Keratinocyte (primary cell): ENCODE data around the gene UGCG. TPM values are rescaled to one million over a fixed set of nuclear protein-coding genes. Genes with fewer than 3 reads are reported as not detected.

ENCODE experiments used
- DNase-seq: peaks from one replicate; pipeline ENCODE4 v3.0.0-alpha.2; 2011; ENCODE audit warnings: low read depth, missing footprints, low spot score
- FAIRE-seq: peaks from 2 replicates; lab custom pipeline; 2011; peaks lifted over from hg19 to GRCh38; lab: Jason Lieb, UNC
- H2AFZ ChIP-seq: 2 replicates; pipeline ENCODE4 v1.6.0; 2012; ENCODE audit warnings: low read length, control low read depth, inconsistent platforms; ENCODE audit not compliant: control insufficient read depth
- H3K27ac ChIP-seq: 2 replicates; pipeline ENCODE4 v1.5.1; 2011; ENCODE audit warnings: low read length; ENCODE audit not compliant: control insufficient read depth, insufficient read depth
- H3K27me3 ChIP-seq: 3 replicates; pipeline ENCODE4 v1.6.0; 2011; ENCODE audit warnings: low read length; ENCODE audit not compliant: control insufficient read depth, insufficient read depth; ENCODE audit errors: extremely low read depth
- H3K36me3 ChIP-seq, 2 experiments: 2 replicates in 1 of 2; 3 replicates in 1 of 2; pipeline ENCODE4 v1.5.1; 2011; ENCODE audit warnings: low read length in 2 of 2, mild to moderate bottlenecking in 1 of 2; ENCODE audit not compliant: control insufficient read depth in 2 of 2, insufficient read depth in 2 of 2; ENCODE audit errors: extremely low read depth in 1 of 2
- H3K4me1 ChIP-seq: 3 replicates; pipeline ENCODE4 v1.5.1; 2011; ENCODE audit warnings: low read length; ENCODE audit not compliant: control insufficient read depth, insufficient read depth; ENCODE audit errors: extremely low read depth
- H3K4me2 ChIP-seq: 3 replicates; pipeline ENCODE4 v1.6.0; 2011; ENCODE audit warnings: low read depth, low read length; ENCODE audit not compliant: control insufficient read depth, insufficient read depth; ENCODE audit errors: extremely low read depth
- H3K4me3 ChIP-seq, 3 experiments: fragments of 200-600 bp in 1 of 3; sonication (generic) in 1 of 3; 2 replicates in 2 of 3; 3 replicates in 1 of 3; pipeline ENCODE4 v1.5.1; 2011 to 2016; ENCODE audit warnings: low read length in 3 of 3, mild to moderate bottlenecking in 3 of 3, control low read depth in 2 of 3, inconsistent platforms in 1 of 3, low read depth in 1 of 3, mixed read lengths in 1 of 3, mixed run types in 1 of 3, moderate library complexity in 1 of 3; ENCODE audit not compliant: control insufficient read depth in 2 of 3, insufficient read depth in 2 of 3; ENCODE audit errors: extremely low read depth in 1 of 3
- H3K79me2 ChIP-seq: 2 replicates; pipeline ENCODE4 v1.6.0; 2012; ENCODE audit warnings: low read length; ENCODE audit not compliant: control insufficient read depth, insufficient read depth
- H3K9ac ChIP-seq: 3 replicates; pipeline ENCODE4 v1.6.0; 2011; ENCODE audit warnings: low read length; ENCODE audit not compliant: control insufficient read depth, insufficient read depth; ENCODE audit errors: extremely low read depth
- H3K9me1 ChIP-seq: 3 replicates; pipeline ENCODE4 v1.6.0; 2011; ENCODE audit warnings: low read length; ENCODE audit not compliant: control insufficient read depth, insufficient read depth; ENCODE audit errors: extremely low read depth
- H3K9me3 ChIP-seq: 2 replicates; pipeline ENCODE4 v1.5.1; 2012; ENCODE audit warnings: low read depth, low read length; ENCODE audit not compliant: control insufficient read depth
- H4K20me1 ChIP-seq: 3 replicates; pipeline ENCODE4 v1.6.0; 2011; ENCODE audit warnings: low read length; ENCODE audit not compliant: control insufficient read depth, insufficient read depth; ENCODE audit errors: extremely low read depth
- EZH2 ChIP-seq: IDR thresholded peaks from one replicate; pipeline ENCODE4 v1.6.1; 2012; ENCODE audit warnings: inconsistent platforms, mild to moderate bottlenecking, low read length, moderate library complexity
- dilution Hi-C: fragments of 300-500 bp; cut with MboI; formaldehyde crosslinking; loops from one replicate; pipeline ENCODE4 v1.7.0; 2020; ENCODE audit warnings: low sequenced_read_pairs; ENCODE audit not compliant: extremely low pct_ligation_motif_present
- polyA plus RNA-seq, 5 experiments: library from polyadenylated mRNA; depleted of rRNA in 3 of 5; stranded (reverse) in 3 of 5; stranded (forward) in 1 of 5; unstranded in 1 of 5; fragments of >200 nt; gene quantifications; 1 replicate in 1 of 5; 2 replicates in 3 of 5; 3 replicates in 1 of 5; pipeline versions ENCODE4 v1.2.1 to v1.2.3, GENCODE V29; 2011 to 2012; ENCODE audit warnings: missing spikeins in 2 of 5, low read depth in 1 of 5, low replicate concordance in 1 of 5
- TF ChIP-seq, protein P1 (sequence below), 3 experiments: IDR thresholded peaks in 1 of 3; conservative IDR thresholded peaks in 1 of 3; optimal IDR thresholded peaks in 1 of 3; 2 replicates in 2 of 3; 3 replicates in 1 of 3; pipeline versions ENCODE3 to v1.5.1; 2011; ENCODE audit warnings: low read length in 3 of 3, mild to moderate bottlenecking in 3 of 3, moderate library complexity in 2 of 3, control low read depth in 1 of 3, inconsistent platforms in 1 of 3; ENCODE audit not compliant: insufficient read depth in 2 of 3; ENCODE audit errors: extremely low read depth in 1 of 3

Gene UGCG
- polyA plus RNA-seq, 1 donor (not counting 4 experiments of a cell fraction or from before 2014, with no cell fraction given), result 49.8 TPM

- Histone ChIP-seq H3K36me3 (no peaks in the 10 kb centered on the region), H3K27ac (no peak overlapping the region), H4K20me1 (no peaks in the 10 kb centered on the region), H3K4me2 (no peak overlapping the region), H3K9ac (no peak overlapping the region), H3K9me3 (no peaks in the 10 kb centered on the region), H3K4me1 (peaks cover 14% of the 10 kb centered on the region), H3K79me2 (no peaks in the 10 kb centered on the region), H3K27me3 (no peaks in the 10 kb centered on the region), H2AFZ (no peak overlapping the region), H3K9me1 (no peaks in the 10 kb centered on the region), H3K4me3 (no peak overlapping the region)
- dilution Hi-C loops, result no loop called here
- DNase-seq (no peak), FAIRE-seq (no peak)
- TF ChIP-seq, protein P1, sequence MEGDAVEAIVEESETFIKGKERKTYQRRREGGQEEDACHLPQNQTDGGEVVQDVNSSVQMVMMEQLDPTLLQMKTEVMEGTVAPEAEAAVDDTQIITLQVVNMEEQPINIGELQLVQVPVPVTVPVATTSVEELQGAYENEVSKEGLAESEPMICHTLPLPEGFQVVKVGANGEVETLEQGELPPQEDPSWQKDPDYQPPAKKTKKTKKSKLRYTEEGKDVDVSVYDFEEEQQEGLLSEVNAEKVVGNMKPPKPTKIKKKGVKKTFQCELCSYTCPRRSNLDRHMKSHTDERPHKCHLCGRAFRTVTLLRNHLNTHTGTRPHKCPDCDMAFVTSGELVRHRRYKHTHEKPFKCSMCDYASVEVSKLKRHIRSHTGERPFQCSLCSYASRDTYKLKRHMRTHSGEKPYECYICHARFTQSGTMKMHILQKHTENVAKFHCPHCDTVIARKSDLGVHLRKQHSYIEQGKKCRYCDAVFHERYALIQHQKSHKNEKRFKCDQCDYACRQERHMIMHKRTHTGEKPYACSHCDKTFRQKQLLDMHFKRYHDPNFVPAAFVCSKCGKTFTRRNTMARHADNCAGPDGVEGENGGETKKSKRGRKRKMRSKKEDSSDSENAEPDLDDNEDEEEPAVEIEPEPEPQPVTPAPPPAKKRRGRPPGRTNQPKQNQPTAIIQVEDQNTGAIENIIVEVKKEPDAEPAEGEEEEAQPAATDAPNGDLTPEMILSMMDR (optimal IDR thresholded peaks at IDR 0.05 in 1 of 3, IDR thresholded peaks at IDR 0.05 in 1 of 3, conservative IDR thresholded peaks at IDR 0.05 in 1 of 3; ENCODE audit: extremely low read depth in 1 of 3, insufficient read depth in 2 of 3, low read length in 3 of 3), result no peak
- no peak for TF ChIP-seq EZH2
Observed at GRCh38 chr9:111860443-111860842, 36.2 kb upstream of the UGCG start.

DNA sequence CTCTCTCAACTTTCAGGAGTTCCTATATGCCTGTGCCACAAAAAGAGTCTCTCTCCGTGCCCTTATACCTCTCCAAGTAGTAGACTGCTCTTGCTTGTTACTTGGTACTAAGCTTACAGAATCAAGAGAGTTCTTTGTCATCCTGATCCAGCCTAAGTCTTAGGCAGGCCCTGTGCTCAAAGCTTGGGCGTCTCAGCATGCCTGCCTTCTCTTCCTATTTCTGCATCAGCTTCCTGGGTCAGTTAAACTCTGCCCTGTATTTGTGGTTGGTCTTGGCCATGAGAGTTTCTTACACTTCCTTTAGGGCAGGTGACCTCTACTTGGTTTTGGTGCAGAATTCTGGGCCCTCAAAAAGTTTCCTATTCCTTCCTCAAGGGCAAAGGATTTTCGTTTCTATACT is 33.0 kb upstream of the UGCG start:
- DNase-seq, result no peak
- Histone ChIP-seq H3K79me2 (no peaks in the 10 kb centered on the region), H3K27me3 (no peaks in the 10 kb centered on the region), H3K4me3 (no peak overlapping the region), H3K4me1 (peaks cover 12% of the 10 kb centered on the region), H2AFZ (no peak overlapping the region), H3K27ac (no peak overlapping the region), H4K20me1 (no peaks in the 10 kb centered on the region), H3K9me1 (no peaks in the 10 kb centered on the region), H3K9me3 (peaks cover 2% of the 10 kb centered on the region), H3K9ac (no peak overlapping the region), H3K4me2 (no peak overlapping the region), H3K36me3 (no peaks in the 10 kb centered on the region)
- TF ChIP-seq EZH2, result no peak
- TF ChIP-seq, protein P1 (optimal IDR thresholded peaks at IDR 0.05 in 1 of 3, IDR thresholded peaks at IDR 0.05 in 1 of 3, conservative IDR thresholded peaks at IDR 0.05 in 1 of 3; ENCODE audit: extremely low read depth in 1 of 3, insufficient read depth in 2 of 3, low read length in 3 of 3), result no peak
- dilution Hi-C loops, result no loop called here
- no peak for FAIRE-seq
